ENCODE results near the gene LANCL1.
"Not testable (repeated sequence)": the region's sequence is repeated elsewhere in the genome, so short reads cannot be mapped to it uniquely, and the experiment has no call there.

LANCL1 gene

GRCh38 chr2:210459407-210459806 is 17.2 kb downstream of the LANCL1 start:
- no peak for DNase-seq (ENCODE audit: low spot score)

- no peak for DNase-seq (ENCODE audit: low spot score)
These were observed 18.2 kb downstream of the LANCL1 start for GRCh38 chr2:210458395-210458794.

GRCh38 chr2:210456571-210456970 is 20.0 kb downstream of the LANCL1 start:
- DNase-seq (ENCODE audit: low spot score): peak; percentile 74

- DNase-seq (ENCODE audit: low spot score): no peak
These were observed 22.2 kb downstream of the LANCL1 start for GRCh38 chr2:210454336-210454735.

GRCh38 chr2:210452194-210452593 is 24.4 kb downstream of the LANCL1 start:
- peak; percentile 7 for DNase-seq (ENCODE audit: low spot score)

GRCh38 chr2:210450942-210451341 is 25.6 kb downstream of the LANCL1 start:
- DNase-seq (ENCODE audit: low spot score): not testable (repeated sequence)

- DNase-seq (ENCODE audit: low spot score): no peak
These were observed 30.8 kb downstream of the LANCL1 start for GRCh38 chr2:210445732-210446131.

- DNase-seq (ENCODE audit: low spot score): peak; percentile 7
These were observed 31.3 kb downstream of the LANCL1 start for GRCh38 chr2:210445116-210445707.

- no peak for DNase-seq (ENCODE audit: low spot score)
These were observed 33.0 kb downstream of the LANCL1 start for GRCh38 chr2:210443527-210443926.

GRCh38 chr2:210442878-210443277 is 33.7 kb downstream of the LANCL1 start:
- no peak for DNase-seq (ENCODE audit: low spot score)

GRCh38 chr2:210442457-210442856 is 34.1 kb downstream of the LANCL1 start:
- no peak for DNase-seq (ENCODE audit: low spot score)

- DNase-seq (ENCODE audit: low spot score): no peak
These were observed 36.4 kb downstream of the LANCL1 start for GRCh38 chr2:210440206-210440605.

- no peak for DNase-seq (ENCODE audit: low spot score)
These were observed 41.1 kb downstream of the LANCL1 start for GRCh38 chr2:210435439-210435838.

GRCh38 chr2:210432633-210433032 is 43.9 kb downstream of the LANCL1 start:
- DNase-seq (ENCODE audit: low spot score): no peak

- no peak for DNase-seq (ENCODE audit: low spot score)
These were observed 47.0 kb downstream of the LANCL1 start for GRCh38 chr2:210429403-210430137.

- no peak for DNase-seq (ENCODE audit: low spot score)
These were observed 48.0 kb downstream of the LANCL1 start for GRCh38 chr2:210428393-210429179.

- DNase-seq (ENCODE audit: low spot score): not testable (repeated sequence)
These were observed 49.2 kb downstream of the LANCL1 start for GRCh38 chr2:210427309-210427708.

GRCh38 chr2:210422366-210422765 is 54.2 kb downstream of the LANCL1 start:
- DNase-seq (ENCODE audit: low spot score): no peak

GRCh38 chr2:210421916-210422315 is 54.6 kb downstream of the LANCL1 start:
- no peak for DNase-seq (ENCODE audit: low spot score)

- DNase-seq (ENCODE audit: low spot score): no peak
These were observed 63.9 kb downstream of the LANCL1 start for GRCh38 chr2:210412660-210413059.

- DNase-seq (ENCODE audit: low spot score): no peak
These were observed 66.0 kb downstream of the LANCL1 start for GRCh38 chr2:210410542-210410941.

- DNase-seq (ENCODE audit: low spot score): no peak
These were observed 77.0 kb downstream of the LANCL1 start for GRCh38 chr2:210399440-210400041.
